GM18508 (cell line): ENCODE data around the gene BET1L.
"Not testable (repeated sequence)": the region's sequence is repeated elsewhere in the genome, so short reads cannot be mapped to it uniquely, and the experiment has no call there.

ENCODE experiments used
- ATAC-seq: cut with Tn5 transposase; IDR thresholded peaks from one replicate; pipeline ENCODE4 v1.9.1; 2021; ENCODE audit warnings: moderate number of reproducible peaks; ENCODE audit not compliant: insufficient read depth, unreplicated experiment

BET1L gene

GRCh38 chr11:230431-230830, 23.2 kb upstream of the BET1L start:
- no peak for ATAC-seq

GRCh38 chr11:227824-228379, 20.7 kb upstream of the BET1L start:
- ATAC-seq = no peak

GRCh38 chr11:225734-226453, 18.7 kb upstream of the BET1L start:
- no peak for ATAC-seq

- ATAC-seq = no peak
These were observed 17.2 kb upstream of the BET1L start for GRCh38 chr11:224424-224823.

- ATAC-seq = no peak
These were observed 16.7 kb upstream of the BET1L start for GRCh38 chr11:223884-224283.

- ATAC-seq = no peak
These were observed 16.0 kb upstream of the BET1L start for GRCh38 chr11:223026-223789.

- no peak for ATAC-seq
These were observed 15.0 kb upstream of the BET1L start for GRCh38 chr11:221998-222789.

GRCh38 chr11:221539-221938, 14.3 kb upstream of the BET1L start:
- ATAC-seq = no peak

- not testable (repeated sequence) for ATAC-seq
These were observed 13.5 kb upstream of the BET1L start for GRCh38 chr11:220641-221215.

- no peak for ATAC-seq
These were observed 11.8 kb upstream of the BET1L start for GRCh38 chr11:218815-219593.

- ATAC-seq = no peak
These were observed 10.5 kb upstream of the BET1L start for GRCh38 chr11:217704-218103.

GRCh38 chr11:216081-216974, 9.1 kb upstream of the BET1L start:
- no peak for ATAC-seq

GRCh38 chr11:215581-216037, 8.4 kb upstream of the BET1L start:
- ATAC-seq = no peak

GRCh38 chr11:214083-214482, 6.9 kb upstream of the BET1L start:
- ATAC-seq = no peak

GRCh38 chr11:213111-213510, 5.9 kb upstream of the BET1L start:
- ATAC-seq = no peak

GRCh38 chr11:212150-213100, 5.2 kb upstream of the BET1L start:
- no peak for ATAC-seq

- no peak for ATAC-seq
These were observed 4.5 kb upstream of the BET1L start for GRCh38 chr11:211741-212140.

GRCh38 chr11:211295-211694, 4.1 kb upstream of the BET1L start:
- ATAC-seq = no peak
